ENCODE results near the gene MPZL2.

The MPZL2 gene

DNA sequence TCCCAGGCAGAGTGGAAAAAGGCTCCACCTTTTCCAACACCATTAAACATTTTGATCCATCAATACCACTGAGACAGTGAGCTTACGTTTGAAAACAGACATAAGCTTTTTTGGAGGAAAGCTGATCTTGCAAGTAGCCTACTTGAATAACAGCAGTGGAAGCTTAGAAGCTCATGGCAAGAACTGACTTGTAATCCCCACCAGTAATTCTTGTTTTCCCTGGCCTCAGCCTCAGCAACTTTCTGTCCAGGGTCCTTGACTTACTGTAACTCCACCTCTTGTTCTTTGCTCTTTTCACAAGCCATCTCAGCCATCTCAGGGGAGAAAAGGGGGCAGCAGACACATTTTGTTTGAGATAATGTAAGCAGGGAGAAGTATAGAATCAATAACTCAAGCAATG is 12.3 kb upstream of the MPZL2 start:
- Histone ChIP-seq H3K4me3 (replicated peaks; ENCODE audit: insufficient read depth, low read length) (no peak overlapping the region), H3K27ac (replicated peaks) (no peak overlapping the region), H3K27me3 (ENCODE audit: insufficient read depth, poor library complexity, severe bottlenecking) (no peaks in the 10 kb centered on the region)
- DNase-seq (ENCODE audit: low read depth in 1 of 2, low spot score in 1 of 2) = no peak
- TF ChIP-seq CTCF (IDR thresholded peaks at IDR 0.05; ENCODE audit: insufficient read depth, low read length) = no peak
- TF ChIP-seq POLR2AphosphoS5 (IDR thresholded peaks at IDR 0.05; ENCODE audit: low read depth) = no peak
- TF ChIP-seq GABPA (IDR thresholded peaks at IDR 0.05; ENCODE audit: low read depth) = no peak
- no peak for TF ChIP-seq REST (IDR thresholded peaks at IDR 0.05; ENCODE audit: insufficient replicate concordance, low read depth)
- TF ChIP-seq SPI1 (IDR thresholded peaks at IDR 0.05; ENCODE audit: borderline replicate concordance, low read depth) = no peak

GRCh38 chr11:118275176-118275575 is 11.1 kb upstream of the MPZL2 start:
- no peak for DNase-seq (ENCODE audit: low read depth in 1 of 2, low spot score in 1 of 2)
- H3K27ac ChIP-seq (replicated peaks) = no peak overlapping the region
- H3K27me3 ChIP-seq (ENCODE audit: insufficient read depth, poor library complexity, severe bottlenecking) = no peaks in the 10 kb centered on the region
- H3K4me3 ChIP-seq (replicated peaks; ENCODE audit: insufficient read depth, low read length) = no peak overlapping the region
- TF ChIP-seq POLR2AphosphoS5 (IDR thresholded peaks at IDR 0.05; ENCODE audit: low read depth) (no peak), REST (IDR thresholded peaks at IDR 0.05; ENCODE audit: insufficient replicate concordance, low read depth) (no peak), CTCF (IDR thresholded peaks at IDR 0.05; ENCODE audit: insufficient read depth, low read length) (no peak), GABPA (IDR thresholded peaks at IDR 0.05; ENCODE audit: low read depth) (no peak), SPI1 (IDR thresholded peaks at IDR 0.05; ENCODE audit: borderline replicate concordance, low read depth) (no peak)

DNA sequence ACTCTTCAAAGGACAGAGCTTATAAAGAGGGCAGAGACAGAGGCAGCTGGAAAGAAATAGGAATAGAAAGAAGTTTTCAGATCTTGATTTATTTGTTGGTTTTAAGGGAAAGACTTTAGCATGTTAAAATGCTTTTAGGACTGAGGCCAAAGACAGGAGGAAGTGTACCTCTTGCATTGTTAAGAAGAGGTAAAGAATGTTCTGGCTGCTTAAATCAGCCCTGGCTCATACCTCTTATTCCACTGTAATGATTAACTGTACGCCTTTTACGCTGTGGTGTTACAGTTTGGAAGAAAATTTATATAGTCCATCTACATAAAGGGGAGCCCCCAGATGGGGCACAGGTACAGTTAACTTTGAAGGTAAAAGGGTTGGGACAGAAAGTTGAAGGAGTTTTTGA is 10.1 kb upstream of the MPZL2 start:
- no peak for TF ChIP-seq POLR2AphosphoS5 (IDR thresholded peaks at IDR 0.05; ENCODE audit: low read depth)
- TF ChIP-seq REST (IDR thresholded peaks at IDR 0.05; ENCODE audit: insufficient replicate concordance, low read depth) = no peak
- no peak for TF ChIP-seq CTCF (IDR thresholded peaks at IDR 0.05; ENCODE audit: insufficient read depth, low read length)
- no peak for TF ChIP-seq GABPA (IDR thresholded peaks at IDR 0.05; ENCODE audit: low read depth)
- no peak for TF ChIP-seq SPI1 (IDR thresholded peaks at IDR 0.05; ENCODE audit: borderline replicate concordance, low read depth)
- Histone ChIP-seq H3K27me3 (ENCODE audit: insufficient read depth, poor library complexity, severe bottlenecking) (no peaks in the 10 kb centered on the region), H3K4me3 (replicated peaks; ENCODE audit: insufficient read depth, low read length) (no peak overlapping the region), H3K27ac (replicated peaks) (no peak overlapping the region)
- no peak for DNase-seq (ENCODE audit: low read depth in 1 of 2, low spot score in 1 of 2)

Measured in HL-60 (cell line).